Measurements from ENCODE around the gene ZC2HC1B. TPM values are rescaled to one million over a fixed set of nuclear protein-coding genes. Genes with fewer than 3 reads are reported as not detected.
A peak's percentile ranks its signal among the peaks of the same experiment; 100 is the strongest.

The ZC2HC1B gene
- total RNA-seq, 1 experiment from 2014 or later: not detected

- no peak overlapping the region for H3K4me3 Mint-ChIP-seq (ENCODE audit: unreplicated experiment)
- BruUV-seq (replicated peaks): no TSS peak
- H3K27me3 Mint-ChIP-seq (ENCODE audit: insufficient read depth, unreplicated experiment): no peaks in the 10 kb centered on the region
- H3K36me3 Mint-ChIP-seq (ENCODE audit: insufficient read depth, unreplicated experiment): peaks cover 14% of the 10 kb centered on the region
- ChIA-PET POLR2A (interaction anchor here (0.6 kb wide), 1 partner anchor 1711 kb away, joined by 3 read pairs; no protein-coding TSS in a partner anchor), CTCF (interaction anchor here (0.6 to 0.7 kb wide), 3 partner anchors 109 to 262 kb away, joined by 3 to 5 read pairs (median 4); no protein-coding TSS in a partner anchor)
- DNase-seq (ENCODE audit: unreplicated experiment): peak; percentile 53
- peaks cover 17% of the 10 kb centered on the region for H3K4me1 Mint-ChIP-seq (ENCODE audit: insufficient read depth, unreplicated experiment)
- intact Hi-C loops (cut with micrococcal nuclease): no loop called here
- H3K27ac Mint-ChIP-seq (ENCODE audit: low read depth, unreplicated experiment): no peak overlapping the region
- no peaks in the 10 kb centered on the region for H3K9me3 Mint-ChIP-seq (ENCODE audit: unreplicated experiment)
- no peak for TF ChIP-seq CTCF (IDR thresholded peaks at IDR 0.05; ENCODE audit: unreplicated experiment)
Measured at GRCh38 chr6:143823548-143823947, 40.7 kb upstream of the ZC2HC1B start.

DNA sequence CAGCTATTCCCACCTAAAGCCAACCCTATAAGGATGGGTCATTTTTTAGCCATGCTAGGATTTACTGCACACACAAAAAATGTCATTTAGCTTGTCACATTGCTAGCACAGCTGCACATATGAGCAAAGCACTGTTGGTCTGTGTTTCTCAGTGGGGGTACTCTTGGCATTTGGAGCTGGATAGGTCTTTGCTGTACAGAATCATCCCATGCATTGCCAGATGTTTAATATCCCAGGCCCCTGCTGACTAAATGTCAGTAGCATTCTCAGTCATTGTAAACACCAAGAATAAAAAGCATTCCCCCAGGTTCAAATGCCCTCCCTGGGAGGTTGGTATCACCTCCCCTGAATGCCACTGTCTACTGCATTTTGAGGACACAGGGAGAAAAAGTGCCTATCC is 35.7 kb upstream of the ZC2HC1B start:
- ChIA-PET CTCF (interaction anchor here (0.6 kb wide), 1 partner anchor 185 kb away, joined by 3 read pairs; no protein-coding TSS in a partner anchor), POLR2A (no interaction called here)
- Mint-ChIP-seq H3K27ac (ENCODE audit: low read depth, unreplicated experiment) (no peak overlapping the region), H3K4me3 (ENCODE audit: unreplicated experiment) (no peak overlapping the region), H3K27me3 (ENCODE audit: insufficient read depth, unreplicated experiment) (no peaks in the 10 kb centered on the region), H3K9me3 (ENCODE audit: unreplicated experiment) (no peaks in the 10 kb centered on the region), H3K36me3 (ENCODE audit: insufficient read depth, unreplicated experiment) (peaks cover 16% of the 10 kb centered on the region), H3K4me1 (ENCODE audit: insufficient read depth, unreplicated experiment) (peaks cover 5% of the 10 kb centered on the region)
- no peak for DNase-seq (ENCODE audit: unreplicated experiment)
- BruUV-seq (replicated peaks): no TSS peak
- intact Hi-C loops (cut with micrococcal nuclease): no loop called here
- TF ChIP-seq CTCF (IDR thresholded peaks at IDR 0.05; ENCODE audit: unreplicated experiment): no peak

DNA sequence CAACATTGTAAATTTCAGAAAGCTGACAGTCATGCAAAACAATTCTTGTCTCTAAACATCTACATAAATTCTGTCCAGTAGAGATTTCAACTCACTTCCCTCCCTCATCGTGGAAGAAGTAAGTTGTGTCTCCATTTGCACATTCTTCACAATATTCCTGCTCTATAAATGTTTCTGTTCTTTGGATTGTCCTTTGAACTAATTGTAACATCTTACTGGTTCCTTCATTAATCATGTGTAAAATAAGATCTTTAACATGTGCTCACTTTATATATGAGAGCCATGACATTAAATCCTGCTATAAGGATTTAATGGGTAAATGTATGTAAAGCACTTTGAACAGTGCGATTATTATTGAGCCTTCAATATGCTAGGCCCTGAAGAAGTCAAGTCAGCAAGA is 28.1 kb upstream of the ZC2HC1B start:
- Mint-ChIP-seq H3K27ac (ENCODE audit: low read depth, unreplicated experiment) (no peak overlapping the region), H3K9me3 (ENCODE audit: unreplicated experiment) (no peaks in the 10 kb centered on the region), H3K36me3 (ENCODE audit: insufficient read depth, unreplicated experiment) (no peaks in the 10 kb centered on the region), H3K4me1 (ENCODE audit: insufficient read depth, unreplicated experiment) (no peaks in the 10 kb centered on the region), H3K27me3 (ENCODE audit: insufficient read depth, unreplicated experiment) (no peaks in the 10 kb centered on the region), H3K4me3 (ENCODE audit: unreplicated experiment) (no peak overlapping the region)
- ChIA-PET CTCF (interaction anchor here (1.1 kb wide), 1 partner anchor 177 kb away, joined by 3 read pairs; no protein-coding TSS in a partner anchor), POLR2A (no interaction called here)
- no TSS peak for BruUV-seq (replicated peaks)
- DNase-seq (ENCODE audit: unreplicated experiment): no peak
- intact Hi-C loops (cut with micrococcal nuclease): no loop called here
- no peak for TF ChIP-seq CTCF (IDR thresholded peaks at IDR 0.05; ENCODE audit: unreplicated experiment)

GRCh38 chr6:143838395-143838794 is 25.9 kb upstream of the ZC2HC1B start:
- no peaks in the 10 kb centered on the region for H3K9me3 Mint-ChIP-seq (ENCODE audit: unreplicated experiment)
- no peak overlapping the region for H3K4me3 Mint-ChIP-seq (ENCODE audit: unreplicated experiment)
- intact Hi-C loops (cut with micrococcal nuclease): no loop called here
- ChIA-PET CTCF (interaction anchor here (1.4 kb wide), 1 partner anchor 262 kb away, joined by 3 read pairs; no protein-coding TSS in a partner anchor), POLR2A (no interaction called here)
- no peak for TF ChIP-seq CTCF (IDR thresholded peaks at IDR 0.05; ENCODE audit: unreplicated experiment)
- peaks cover 4% of the 10 kb centered on the region for H3K36me3 Mint-ChIP-seq (ENCODE audit: insufficient read depth, unreplicated experiment)
- H3K27me3 Mint-ChIP-seq (ENCODE audit: insufficient read depth, unreplicated experiment): no peaks in the 10 kb centered on the region
- DNase-seq (ENCODE audit: unreplicated experiment): no peak
- no TSS peak for BruUV-seq (replicated peaks)
- H3K4me1 Mint-ChIP-seq (ENCODE audit: insufficient read depth, unreplicated experiment): no peaks in the 10 kb centered on the region
- H3K27ac Mint-ChIP-seq (ENCODE audit: low read depth, unreplicated experiment): peak overlapping the region; percentile 65
